C4-2B (cell line): Measurements from ENCODE around the gene SLC39A3.

Experiments
- H3K27ac ChIP-seq: fragments of 450-650 bp; 2 replicates; pipeline ENCODE4 v1.5.1; 2017
- ZFX ChIP-seq: fragments of 450-650 bp; IDR thresholded peaks from 2 replicates; pipeline ENCODE4 v1.6.1; 2017
- TF ChIP-seq, protein P1 (sequence below): fragments of 450-650 bp; conservative IDR thresholded peaks from 2 replicates; pipeline ENCODE4 v1.5.1; 2017; ENCODE audit warnings: mild to moderate bottlenecking

The SLC39A3 gene

DNA sequence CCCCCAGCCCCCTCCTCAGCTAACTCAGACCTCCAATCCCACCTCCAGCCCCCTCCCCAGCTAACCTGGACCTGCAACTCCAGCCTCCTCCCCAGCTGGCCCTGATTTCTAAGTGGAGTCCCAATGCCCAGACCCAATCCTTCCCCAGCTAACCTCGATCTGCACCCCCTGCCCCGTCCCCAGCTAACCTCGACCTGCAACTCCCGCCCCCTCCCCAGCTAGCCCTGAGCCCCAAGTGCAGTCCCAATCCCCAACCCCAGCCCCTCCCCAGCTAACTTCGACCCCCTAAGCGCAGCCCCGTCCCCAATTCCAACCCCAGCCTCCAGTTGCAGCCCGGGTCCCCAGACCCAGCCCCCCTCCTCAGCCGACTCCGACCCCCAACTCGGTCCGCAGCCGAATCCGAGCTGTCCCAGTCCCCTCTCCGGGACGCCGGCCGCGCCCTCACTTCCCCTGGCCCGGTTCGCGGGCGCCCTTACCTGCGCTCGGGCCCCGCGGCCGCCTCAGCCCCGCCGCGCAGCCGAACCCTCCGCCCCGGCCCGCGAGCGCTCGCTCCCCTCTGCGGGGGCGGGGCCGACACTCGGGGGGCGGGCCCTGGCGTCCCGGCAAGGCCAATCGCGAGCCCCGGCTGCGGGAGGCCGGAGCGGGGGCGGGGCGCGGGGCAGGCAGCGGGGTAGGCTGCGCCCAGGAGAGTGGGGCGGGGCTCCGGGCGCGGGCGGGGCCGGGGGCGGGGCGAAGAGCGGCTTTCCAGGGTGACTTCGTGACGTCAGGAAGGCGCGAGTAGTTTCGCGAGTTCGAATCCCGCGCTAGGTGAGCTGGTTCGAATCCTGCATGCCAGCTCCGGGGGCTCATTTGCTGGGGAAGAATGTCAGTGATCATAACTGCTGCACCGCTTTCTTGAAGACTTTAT, 37.4 kb downstream of the SLC39A3 start, which contains the start of gene GNG7:
Gene GNG7, minus strand, starts transcription at position 525 of the 907 bp plus-strand sequence. CDS start 182,006 bp downstream, outside the sequence.
- TF ChIP-seq ZFX, result no peak
- TF ChIP-seq, protein P1, sequence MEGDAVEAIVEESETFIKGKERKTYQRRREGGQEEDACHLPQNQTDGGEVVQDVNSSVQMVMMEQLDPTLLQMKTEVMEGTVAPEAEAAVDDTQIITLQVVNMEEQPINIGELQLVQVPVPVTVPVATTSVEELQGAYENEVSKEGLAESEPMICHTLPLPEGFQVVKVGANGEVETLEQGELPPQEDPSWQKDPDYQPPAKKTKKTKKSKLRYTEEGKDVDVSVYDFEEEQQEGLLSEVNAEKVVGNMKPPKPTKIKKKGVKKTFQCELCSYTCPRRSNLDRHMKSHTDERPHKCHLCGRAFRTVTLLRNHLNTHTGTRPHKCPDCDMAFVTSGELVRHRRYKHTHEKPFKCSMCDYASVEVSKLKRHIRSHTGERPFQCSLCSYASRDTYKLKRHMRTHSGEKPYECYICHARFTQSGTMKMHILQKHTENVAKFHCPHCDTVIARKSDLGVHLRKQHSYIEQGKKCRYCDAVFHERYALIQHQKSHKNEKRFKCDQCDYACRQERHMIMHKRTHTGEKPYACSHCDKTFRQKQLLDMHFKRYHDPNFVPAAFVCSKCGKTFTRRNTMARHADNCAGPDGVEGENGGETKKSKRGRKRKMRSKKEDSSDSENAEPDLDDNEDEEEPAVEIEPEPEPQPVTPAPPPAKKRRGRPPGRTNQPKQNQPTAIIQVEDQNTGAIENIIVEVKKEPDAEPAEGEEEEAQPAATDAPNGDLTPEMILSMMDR, result no peak
- peak within 1 kb of the TSS; percentile 60 for H3K27ac ChIP-seq

DNA sequence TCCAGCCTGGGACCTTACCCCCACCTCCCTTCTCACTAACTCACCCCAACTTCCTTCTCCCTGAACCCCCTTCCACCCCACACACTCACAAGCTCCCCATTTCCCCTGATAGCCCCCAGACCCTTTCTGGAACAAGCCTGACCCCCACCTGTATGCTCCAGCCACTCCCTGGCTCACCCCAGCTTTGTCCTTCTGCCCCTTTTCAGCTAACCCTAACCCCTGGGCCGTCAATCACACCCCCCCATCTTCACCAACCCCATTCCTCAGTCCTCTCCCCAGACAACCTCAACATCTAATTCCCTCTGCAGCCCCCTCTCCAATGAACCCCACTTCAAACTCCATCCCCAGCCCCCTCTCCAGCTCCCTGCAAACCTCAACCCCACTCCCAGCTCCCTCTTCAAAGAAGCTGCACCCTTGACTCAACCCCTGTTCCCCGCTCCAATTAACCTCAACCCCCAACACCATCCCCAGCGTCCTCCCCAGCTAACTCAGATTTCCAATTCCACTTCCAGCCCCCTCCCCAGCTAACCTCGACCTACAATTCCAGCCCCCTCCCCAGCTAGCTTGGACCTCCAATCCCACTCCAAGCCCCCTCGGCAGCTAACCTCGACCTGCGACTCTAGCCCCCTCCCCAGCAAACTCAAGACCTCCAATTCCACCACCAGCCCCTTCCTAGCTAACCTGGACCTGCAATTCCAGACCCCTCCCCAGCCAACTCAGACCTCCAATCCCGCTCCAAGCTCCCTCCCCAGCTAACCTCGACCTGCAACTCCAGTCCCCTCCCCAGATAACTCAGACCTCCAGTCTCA, 38.3 kb downstream of the SLC39A3 start:
- H3K27ac ChIP-seq, result peak overlapping the region; percentile 60
- no peak for TF ChIP-seq ZFX
- TF ChIP-seq, protein P1, result no peak

- TF ChIP-seq, protein P1, result no peak
- no peak for TF ChIP-seq ZFX
- no peak overlapping the region for H3K27ac ChIP-seq
Measured at GRCh38 chr19:2700660-2701360, 39.0 kb downstream of the SLC39A3 start.

- H3K27ac ChIP-seq, result no peak overlapping the region
- TF ChIP-seq, protein P1, result no peak
Measured at GRCh38 chr19:2699413-2700140, 40.2 kb downstream of the SLC39A3 start.

DNA sequence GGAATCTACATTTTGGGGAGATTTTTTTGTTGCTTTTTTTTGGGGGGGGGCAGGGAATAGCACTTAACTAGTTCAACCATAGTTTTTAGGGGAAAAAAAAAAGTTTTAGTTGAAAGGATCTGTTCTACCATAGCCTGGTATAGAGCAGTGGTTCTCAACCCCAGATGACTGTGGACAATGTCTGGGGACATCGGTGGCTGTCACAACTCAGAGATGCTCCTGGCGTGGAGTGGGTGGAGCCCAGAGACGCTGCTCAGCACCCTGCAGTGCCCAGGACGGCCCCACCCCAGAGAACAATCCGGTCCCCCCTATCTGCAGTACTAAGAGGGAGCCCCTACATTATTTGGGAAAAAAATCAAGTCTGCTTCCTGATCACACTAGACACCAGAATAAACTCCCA, 45.6 kb downstream of the SLC39A3 start:
- no peak for TF ChIP-seq ZFX
- TF ChIP-seq, protein P1, result no peak
- no peak overlapping the region for H3K27ac ChIP-seq

GRCh38 chr19:2693492-2694160, 46.2 kb downstream of the SLC39A3 start:
- no peak for TF ChIP-seq ZFX
- TF ChIP-seq, protein P1, result no peak
- no peak overlapping the region for H3K27ac ChIP-seq
